Inferior parietal cortex (tissue), 1 donor: ENCODE results near the gene PMVK.
"Not testable (repeated sequence)": the region's sequence is repeated elsewhere in the genome, so short reads cannot be mapped to it uniquely, and the experiment has no call there.

Source experiments
- DNase-seq: peaks from one replicate; pipeline ENCODE4 v3.0.0-alpha.2; 2016; ENCODE audit errors: extremely low spot score

Gene PMVK

GRCh38 chr1:154912755-154913154 is 23.8 kb downstream of the PMVK start:
- no peak for DNase-seq

- no peak for DNase-seq
Observed at GRCh38 chr1:154911691-154912550, 24.6 kb downstream of the PMVK start.

- DNase-seq: no peak
Observed at GRCh38 chr1:154910851-154911250, 25.7 kb downstream of the PMVK start.

GRCh38 chr1:154908937-154909336 is 27.6 kb downstream of the PMVK start:
- DNase-seq: no peak

GRCh38 chr1:154908129-154908528 is 28.4 kb downstream of the PMVK start:
- not testable (repeated sequence) for DNase-seq

GRCh38 chr1:154906621-154907081 is 29.9 kb downstream of the PMVK start:
- no peak for DNase-seq

- no peak for DNase-seq
Observed at GRCh38 chr1:154902938-154903566, 33.5 kb downstream of the PMVK start.

- DNase-seq: no peak
Observed at GRCh38 chr1:154901591-154901990, 34.9 kb downstream of the PMVK start.

- no peak for DNase-seq
Observed at GRCh38 chr1:154899041-154899440, 37.5 kb downstream of the PMVK start.

GRCh38 chr1:154896771-154897286 is 39.7 kb downstream of the PMVK start:
- peak; percentile 30 for DNase-seq

GRCh38 chr1:154895798-154896197 is 40.7 kb downstream of the PMVK start:
- no peak for DNase-seq

GRCh38 chr1:154891452-154891851 is 45.1 kb downstream of the PMVK start:
- no peak for DNase-seq

- DNase-seq: no peak
Observed at GRCh38 chr1:154888757-154889156, 47.8 kb downstream of the PMVK start.

- no peak for DNase-seq
Observed at GRCh38 chr1:154886281-154887015, 50.1 kb downstream of the PMVK start.

GRCh38 chr1:154884869-154885701 is 51.4 kb downstream of the PMVK start:
- no peak for DNase-seq

- DNase-seq: no peak
Observed at GRCh38 chr1:154883919-154884868, 52.3 kb downstream of the PMVK start.

GRCh38 chr1:154881820-154882535 is 54.5 kb downstream of the PMVK start:
- DNase-seq: no peak

GRCh38 chr1:154880671-154881070 is 55.8 kb downstream of the PMVK start:
- DNase-seq: no peak

GRCh38 chr1:154879038-154879421 is 57.5 kb downstream of the PMVK start:
- DNase-seq: no peak
